Body of pancreas (tissue), 4 donors: ENCODE data around the gene STXBP1.

Source experiments
- CTCF ChIP-seq, 7 experiments: fragments of 450-650 bp in 4 of 7; fragments of 200-600 bp in 3 of 7; sonication (generic) in 3 of 7; IDR thresholded peaks; one replicate each; pipeline ENCODE4 v1.5.1; 2016 to 2019; ENCODE audit warnings: antibody characterized with exemption in 7 of 7
- POLR2A ChIP-seq, 3 donors: fragments of 450-650 bp; IDR thresholded peaks; one replicate each; pipeline ENCODE4 v1.6.1; 2016; ENCODE audit warnings: antibody characterized with exemption in 3 of 3, mild to moderate bottlenecking in 2 of 3

- no peak for TF ChIP-seq CTCF (IDR thresholded peaks at IDR 0.05)
- TF ChIP-seq POLR2A (IDR thresholded peaks at IDR 0.05) = no peak
Observed at GRCh38 chr9:127660886-127661741, 49.0 kb downstream of the STXBP1 start.
